ENCODE measurements around the gene S100A7A.

- TF ChIP-seq EZH2 (IDR thresholded peaks at IDR 0.05; ENCODE audit: low read depth) (no peak), CTCF (conservative IDR thresholded peaks at IDR 0.05) (no peak)
Observed at GRCh38 chr1:153466908-153467307, 50.6 kb downstream of the S100A7A start.

All from PC-9 (cell line).